CD8-positive, alpha-beta memory T cell (primary cell): ENCODE measurements around the gene CYP26C1. TPM values are rescaled to one million over a fixed set of nuclear protein-coding genes. Genes with fewer than 3 reads are reported as not detected.

Experiments used
- CTCF ChIA-PET: fragments of 350-600 bp; sonication (Branson Sonifier 250); formaldehyde crosslinking; loops from one replicate; lab custom pipeline; 2021; ENCODE audit warnings: antibody characterized with exemption; lab: Charles Lee
- POLR2A ChIA-PET: fragments of 350-600 bp; sonication (Branson Sonifier 250); formaldehyde crosslinking; loops from one replicate; lab custom pipeline; 2021; ENCODE audit warnings: antibody characterized with exemption; lab: Charles Lee
- DNase-seq, 5 donors: peaks; one replicate each; pipeline versions ENCODE4 v3.0.0 to v3.0.0-alpha.2; 2020 to 2022; ENCODE audit warnings: mixed read lengths in 1 of 5
- H3K27ac ChIP-seq: one replicate; pipeline ENCODE4 v1.7.0; 2013; ENCODE audit warnings: low read depth, mild to moderate bottlenecking, low read length, moderate library complexity
- H3K27me3 ChIP-seq: 2 replicates; pipeline ENCODE4 v1.7.0; 2013; ENCODE audit warnings: low read length, mild to moderate bottlenecking; ENCODE audit not compliant: insufficient read depth, poor library complexity, severe bottlenecking
- H3K36me3 ChIP-seq: 2 replicates; pipeline ENCODE4 v1.7.0; 2013; ENCODE audit warnings: mild to moderate bottlenecking, low read length, moderate library complexity; ENCODE audit not compliant: insufficient read depth
- H3K4me1 ChIP-seq: 2 replicates; pipeline ENCODE4 v1.7.0; 2013; ENCODE audit warnings: mild to moderate bottlenecking, low read length, moderate library complexity; ENCODE audit not compliant: insufficient read depth
- H3K4me3 ChIP-seq: 2 replicates; pipeline ENCODE4 v1.7.0; 2013; ENCODE audit warnings: mild to moderate bottlenecking, low read length
- H3K9me3 ChIP-seq: 2 replicates; pipeline ENCODE4 v1.7.0; 2013; ENCODE audit warnings: mild to moderate bottlenecking, low read length
- H3K27ac Mint-ChIP-seq, 8 donors: one replicate each; pipeline ENCODE4 v1.8.0; 2020 to 2021; ENCODE audit warnings: mixed read lengths in 8 of 8, mild to moderate bottlenecking in 6 of 8, inconsistent platforms in 3 of 8, moderate library complexity in 3 of 8
- H3K27me3 Mint-ChIP-seq, 2 donors: one replicate each; pipeline ENCODE4 v1.8.0; 2020 to 2021; ENCODE audit warnings: mixed read lengths in 2 of 2, mild to moderate bottlenecking in 1 of 2, moderate library complexity in 1 of 2
- H3K36me3 Mint-ChIP-seq, 3 donors: one replicate each; pipeline ENCODE4 v1.8.0; 2020 to 2021; ENCODE audit warnings: mixed read lengths in 3 of 3, inconsistent platforms in 1 of 3, mild to moderate bottlenecking in 1 of 3
- H3K4me1 Mint-ChIP-seq, 3 donors: one replicate each; pipeline ENCODE4 v1.8.0; 2020 to 2021; ENCODE audit warnings: mixed read lengths in 3 of 3, inconsistent platforms in 1 of 3, mild to moderate bottlenecking in 1 of 3
- H3K4me3 Mint-ChIP-seq, 7 donors: one replicate each; pipeline ENCODE4 v1.8.0; 2020 to 2021; ENCODE audit warnings: mixed read lengths in 7 of 7, mild to moderate bottlenecking in 6 of 7, moderate library complexity in 4 of 7, inconsistent platforms in 2 of 7
- H3K9me3 Mint-ChIP-seq, 5 donors: one replicate each; pipeline ENCODE4 v1.8.0; 2020 to 2022; ENCODE audit warnings: mixed read lengths in 5 of 5, mild to moderate bottlenecking in 3 of 5, moderate library complexity in 2 of 5, inconsistent platforms in 1 of 5
- polyA plus RNA-seq: library from polyadenylated mRNA; unstranded; fragments of 300-500 nt; fragmentation: Illumina TruSeq; gene quantifications from one replicate; pipeline ENCODE4 v1.2.3, GENCODE V29; 2021
- total RNA-seq, 2 experiments: library from RNA; stranded (reverse); gene quantifications; one replicate each; pipeline ENCODE4 v1.2.3, GENCODE V29; 2021

CYP26C1 gene
- total and polyA plus RNA-seq, 3 experiments from 2014 or later, result not detected

DNA sequence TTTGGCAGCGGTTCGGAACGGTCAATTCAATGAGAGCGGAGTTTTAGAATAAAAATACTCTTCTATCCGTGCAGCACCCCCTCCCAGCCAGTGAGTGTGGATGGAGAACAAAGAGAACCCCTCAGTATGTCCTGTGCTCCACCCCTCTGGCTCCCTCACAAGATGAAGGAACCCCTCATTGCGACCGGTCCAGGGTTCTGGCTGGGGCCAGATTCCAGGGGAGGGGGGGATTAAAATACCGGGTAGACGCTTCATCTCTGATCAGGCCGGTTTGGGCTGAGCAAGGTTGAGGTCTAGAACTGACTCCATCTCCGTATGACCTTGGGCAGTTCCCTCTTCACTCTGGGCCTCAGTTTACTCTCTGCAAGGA is 5.9 kb downstream of the CYP26C1 start:
- Histone ChIP-seq H3K4me3 (no peak overlapping the region), H3K27me3 (peaks cover 7% of the 10 kb centered on the region), H3K9me3 (no peaks in the 10 kb centered on the region), H3K4me1 (peaks cover 8% of the 10 kb centered on the region), H3K36me3 (no peaks in the 10 kb centered on the region), H3K27ac (no peak overlapping the region)
- POLR2A ChIA-PET, result no interaction called here
- peaks cover 20 to 55% (median 47%) of the 10 kb centered on the region in 3 donors for H3K4me1 Mint-ChIP-seq
- H3K9me3 Mint-ChIP-seq, result no peaks in the 10 kb centered on the region
- H3K36me3 Mint-ChIP-seq, result no peaks in the 10 kb centered on the region
- CTCF ChIA-PET, result no interaction called here
- peak overlapping the region in 1 of 7 donors; percentile 30 for H3K4me3 Mint-ChIP-seq
- no peak for DNase-seq
- H3K27me3 Mint-ChIP-seq, result peaks cover 40 to 61% of the 10 kb centered on the region in 2 donors
- peak overlapping the region in 1 of 8 donors; percentile 34 for H3K27ac Mint-ChIP-seq

DNA sequence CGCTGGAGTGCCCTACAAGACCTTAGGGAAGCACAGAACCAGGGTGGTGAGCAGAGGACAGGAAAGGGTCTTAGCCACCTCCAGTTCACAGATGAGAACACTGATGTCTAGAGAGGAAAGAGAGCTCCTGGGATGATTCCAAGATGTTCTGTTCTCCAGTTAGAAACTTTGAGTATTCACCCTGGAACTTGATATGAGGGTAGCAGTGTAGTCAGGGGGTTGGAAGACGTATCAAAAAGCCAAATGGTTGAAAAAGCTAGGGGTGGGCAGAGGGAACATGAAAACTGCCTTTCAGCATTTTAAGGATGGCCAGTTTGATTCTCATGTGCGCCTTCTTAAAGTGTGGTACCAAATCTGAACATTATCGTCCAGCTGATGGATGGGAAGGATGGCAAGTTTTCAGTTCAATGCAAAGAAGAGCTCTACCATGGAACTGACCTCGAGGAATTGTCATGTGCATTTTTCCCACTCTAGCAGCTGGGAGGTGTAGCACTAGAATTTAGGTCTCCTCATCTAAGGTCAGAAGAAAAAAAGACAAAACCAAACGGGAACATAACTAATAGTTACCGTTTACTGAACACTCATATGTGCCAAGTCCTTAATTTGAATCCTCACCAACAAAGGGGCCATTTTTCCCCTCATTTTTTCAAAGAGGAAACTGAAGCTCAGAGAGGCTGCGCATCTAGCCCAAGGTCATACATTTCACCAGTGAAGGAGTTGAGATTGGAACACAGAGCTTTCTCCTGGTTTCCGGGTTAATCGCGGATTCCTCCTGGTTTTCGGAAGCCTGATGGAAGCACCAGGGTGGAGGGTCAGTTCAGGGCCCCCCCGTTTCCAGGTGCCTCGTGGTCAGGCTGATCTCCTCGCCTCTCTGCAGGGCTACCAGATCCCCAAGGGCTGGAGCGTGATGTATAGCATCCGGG is 7.1 kb downstream of the CYP26C1 start:
- Histone ChIP-seq H3K36me3 (no peaks in the 10 kb centered on the region), H3K9me3 (no peaks in the 10 kb centered on the region), H3K27me3 (peaks cover 7% of the 10 kb centered on the region), H3K4me1 (peaks cover 4% of the 10 kb centered on the region), H3K27ac (no peak overlapping the region), H3K4me3 (no peak overlapping the region)
- H3K9me3 Mint-ChIP-seq, result no peaks in the 10 kb centered on the region
- peaks cover 22 to 57% (median 46%) of the 10 kb centered on the region in 3 donors for H3K4me1 Mint-ChIP-seq
- no peak overlapping the region for H3K4me3 Mint-ChIP-seq
- no peaks in the 10 kb centered on the region for H3K36me3 Mint-ChIP-seq
- H3K27me3 Mint-ChIP-seq, result peaks cover 51 to 66% of the 10 kb centered on the region in 2 donors
- DNase-seq, result no peak
- H3K27ac Mint-ChIP-seq, result peak overlapping the region in 1 of 8 donors; percentile 27
- ChIA-PET POLR2A (no interaction called here), CTCF (interaction anchor here (1.4 kb wide), 1 partner anchor 9 kb away, joined by 3 read pairs; no protein-coding TSS in a partner anchor)

DNA sequence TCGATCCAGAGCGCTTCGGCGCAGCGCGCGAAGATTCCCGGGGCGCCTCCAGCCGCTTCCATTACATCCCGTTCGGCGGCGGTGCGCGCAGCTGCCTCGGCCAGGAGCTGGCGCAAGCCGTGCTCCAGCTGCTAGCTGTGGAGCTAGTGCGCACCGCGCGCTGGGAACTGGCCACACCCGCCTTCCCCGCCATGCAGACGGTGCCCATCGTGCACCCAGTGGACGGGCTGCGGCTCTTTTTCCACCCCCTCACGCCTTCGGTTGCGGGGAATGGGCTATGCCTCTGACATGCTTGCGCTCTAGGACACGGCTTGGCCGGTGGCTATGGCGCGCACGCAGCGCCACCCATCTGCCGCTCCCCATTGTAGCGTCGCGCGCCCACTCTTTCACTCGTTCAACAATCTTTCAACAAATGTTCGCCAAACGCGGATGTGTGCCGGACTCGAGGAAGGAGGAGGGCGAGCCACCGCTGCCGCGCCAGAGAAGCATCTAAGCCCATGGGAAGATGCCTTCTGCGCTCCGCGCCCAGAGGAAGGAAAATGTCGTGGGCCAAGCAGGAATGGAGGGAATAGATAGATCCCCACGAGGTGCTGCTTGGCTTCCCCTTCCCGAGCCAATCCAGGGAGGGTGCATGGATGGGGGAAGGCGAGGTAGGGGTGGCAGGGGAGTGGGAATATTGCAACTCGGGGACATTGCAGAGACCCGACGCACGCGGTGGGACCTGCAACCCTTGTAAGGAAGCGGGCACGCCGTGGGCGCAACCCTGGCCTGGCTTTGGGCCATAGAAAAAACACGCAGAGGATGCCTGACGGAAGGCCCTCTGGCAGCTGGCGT is 8.0 kb downstream of the CYP26C1 start:
- Mint-ChIP-seq H3K27ac (no peak overlapping the region), H3K9me3 (no peaks in the 10 kb centered on the region), H3K27me3 (peaks cover 56 to 73% of the 10 kb centered on the region in 2 donors), H3K4me3 (no peak overlapping the region), H3K4me1 (peaks cover 20 to 60% (median 43%) of the 10 kb centered on the region in 3 donors), H3K36me3 (no peaks in the 10 kb centered on the region)
- Histone ChIP-seq H3K4me3 (no peak overlapping the region), H3K9me3 (no peaks in the 10 kb centered on the region), H3K27ac (no peak overlapping the region), H3K27me3 (peaks cover 13% of the 10 kb centered on the region), H3K4me1 (peaks cover 4% of the 10 kb centered on the region), H3K36me3 (no peaks in the 10 kb centered on the region)
- POLR2A ChIA-PET, result no interaction called here
- no peak for DNase-seq
- CTCF ChIA-PET, result interaction anchor here (1.4 kb wide), 1 partner anchor 8 kb away, joined by 3 read pairs; no protein-coding TSS in a partner anchor

DNA sequence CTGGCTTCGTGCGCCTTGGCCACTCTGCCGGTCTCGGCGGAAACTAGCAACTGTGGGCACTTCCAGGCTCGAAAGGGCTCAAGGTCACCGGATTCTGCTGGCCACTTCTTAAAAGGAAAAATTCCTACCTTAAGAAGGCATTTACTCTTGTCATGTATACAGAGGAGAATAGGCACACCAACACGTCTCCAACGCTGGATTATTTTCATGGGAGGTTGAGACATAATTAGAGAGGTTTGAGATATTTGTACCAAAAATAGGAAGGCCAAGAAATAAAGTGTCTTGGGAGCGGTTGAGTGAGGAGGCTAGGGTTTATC is 8.6 kb downstream of the CYP26C1 start:
- Mint-ChIP-seq H3K4me3 (no peak overlapping the region), H3K27me3 (peaks cover 57 to 73% of the 10 kb centered on the region in 2 donors), H3K9me3 (peaks cover 0 to under 1% (median 0%) of the 10 kb centered on the region in 5 donors), H3K4me1 (peaks cover 19 to 63% (median 40%) of the 10 kb centered on the region in 3 donors), H3K36me3 (no peaks in the 10 kb centered on the region), H3K27ac (no peak overlapping the region)
- H3K9me3 ChIP-seq, result no peaks in the 10 kb centered on the region
- H3K4me1 ChIP-seq, result peaks cover 4% of the 10 kb centered on the region
- no peak for DNase-seq
- H3K36me3 ChIP-seq, result no peaks in the 10 kb centered on the region
- H3K4me3 ChIP-seq, result no peak overlapping the region
- CTCF ChIA-PET, result no interaction called here
- H3K27me3 ChIP-seq, result peaks cover 14% of the 10 kb centered on the region
- no peak overlapping the region for H3K27ac ChIP-seq
- POLR2A ChIA-PET, result no interaction called here

DNA sequence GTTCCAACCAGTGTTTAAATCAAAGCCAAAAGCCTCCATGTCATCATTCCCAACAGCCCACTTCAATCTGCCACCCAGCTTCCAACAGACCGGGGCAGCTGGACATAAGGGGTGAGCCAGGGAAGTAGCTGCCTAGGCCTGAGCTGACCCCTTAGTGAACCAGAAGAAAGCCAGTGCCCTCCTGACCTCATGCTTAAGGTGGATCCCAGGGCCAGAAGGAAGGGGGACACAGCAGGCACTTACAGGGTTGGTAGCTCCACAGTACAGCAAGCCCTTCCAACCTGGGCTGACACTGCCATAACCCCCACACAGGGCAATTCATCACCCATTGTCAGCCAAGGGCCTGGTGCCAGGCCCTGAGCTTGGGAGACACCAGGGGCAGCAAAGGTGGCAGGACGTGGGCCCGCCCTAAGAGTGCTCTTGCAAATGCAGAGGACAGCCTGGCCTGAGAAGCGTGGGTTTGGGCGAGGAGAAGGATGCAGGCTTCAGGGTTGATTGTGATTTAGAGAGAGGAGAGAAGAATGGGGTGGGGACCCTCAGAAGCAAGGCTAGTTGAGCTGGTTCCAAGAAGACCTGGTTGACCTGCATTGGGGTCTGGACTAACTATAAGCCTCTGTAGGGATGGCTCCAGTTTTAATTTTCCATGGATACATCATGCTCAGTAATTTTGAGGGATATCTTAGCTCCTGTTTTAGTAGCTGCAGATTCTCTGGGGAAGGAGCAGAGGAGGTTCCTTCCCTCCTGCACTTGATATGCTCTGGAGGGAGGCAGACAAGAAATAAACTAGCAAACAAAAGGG is 10.0 kb downstream of the CYP26C1 start:
- peaks cover 21% of the 10 kb centered on the region for H3K27me3 ChIP-seq
- H3K4me1 ChIP-seq, result peaks cover 4% of the 10 kb centered on the region
- DNase-seq, result no peak
- Mint-ChIP-seq H3K9me3 (peaks cover 0 to 2% (median 0%) of the 10 kb centered on the region in 5 donors), H3K27ac (no peak overlapping the region), H3K27me3 (peaks cover 62 to 74% of the 10 kb centered on the region in 2 donors), H3K4me3 (peak overlapping the region in 2 of 7 donors; percentile 39 to 70), H3K36me3 (no peaks in the 10 kb centered on the region), H3K4me1 (peaks cover 27 to 66% (median 40%) of the 10 kb centered on the region in 3 donors)
- no peak overlapping the region for H3K4me3 ChIP-seq
- H3K9me3 ChIP-seq, result no peaks in the 10 kb centered on the region
- CTCF ChIA-PET, result interaction anchor here (1.1 to 1.6 kb wide), 2 partner anchors 10 to 106 kb away, joined by 3 to 5 read pairs; no protein-coding TSS in a partner anchor
- no peaks in the 10 kb centered on the region for H3K36me3 ChIP-seq
- peak overlapping the region; percentile 54 for H3K27ac ChIP-seq
- POLR2A ChIA-PET, result interaction anchor here (0.6 kb wide), 1 partner anchor 41 kb away, joined by 3 read pairs; no protein-coding TSS in a partner anchor

DNA sequence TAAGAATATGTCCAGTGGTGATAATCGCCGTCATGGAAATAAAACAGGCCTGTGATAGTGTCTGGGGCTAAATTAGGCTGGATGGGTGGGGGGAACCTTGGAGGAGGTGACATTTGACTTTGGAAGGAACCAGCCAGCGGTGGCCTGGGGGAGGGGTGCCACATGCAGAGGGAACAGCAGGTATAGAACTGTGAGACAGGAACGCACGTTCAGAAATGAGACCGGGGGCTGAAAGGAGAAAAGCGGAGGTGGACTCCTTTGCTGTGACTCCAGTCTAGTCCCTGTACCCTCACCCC is 10.5 kb downstream of the CYP26C1 start:
- Mint-ChIP-seq H3K36me3 (no peaks in the 10 kb centered on the region), H3K27me3 (peaks cover 65 to 78% of the 10 kb centered on the region in 2 donors), H3K4me3 (peak overlapping the region in 3 of 7 donors; percentile 8 to 39 (median 29)), H3K27ac (no peak overlapping the region), H3K9me3 (peaks cover 0 to 2% (median 0%) of the 10 kb centered on the region in 5 donors), H3K4me1 (peaks cover 29 to 68% (median 40%) of the 10 kb centered on the region in 3 donors)
- CTCF ChIA-PET, result interaction anchor here (1.1 to 1.6 kb wide), 2 partner anchors 9 to 106 kb away, joined by 3 to 5 read pairs; no protein-coding TSS in a partner anchor
- Histone ChIP-seq H3K27ac (peak overlapping the region; percentile 54), H3K4me1 (peaks cover 4% of the 10 kb centered on the region), H3K36me3 (no peaks in the 10 kb centered on the region), H3K27me3 (peaks cover 21% of the 10 kb centered on the region), H3K9me3 (no peaks in the 10 kb centered on the region), H3K4me3 (no peak overlapping the region)
- DNase-seq, result no peak
- POLR2A ChIA-PET, result no interaction called here

DNA sequence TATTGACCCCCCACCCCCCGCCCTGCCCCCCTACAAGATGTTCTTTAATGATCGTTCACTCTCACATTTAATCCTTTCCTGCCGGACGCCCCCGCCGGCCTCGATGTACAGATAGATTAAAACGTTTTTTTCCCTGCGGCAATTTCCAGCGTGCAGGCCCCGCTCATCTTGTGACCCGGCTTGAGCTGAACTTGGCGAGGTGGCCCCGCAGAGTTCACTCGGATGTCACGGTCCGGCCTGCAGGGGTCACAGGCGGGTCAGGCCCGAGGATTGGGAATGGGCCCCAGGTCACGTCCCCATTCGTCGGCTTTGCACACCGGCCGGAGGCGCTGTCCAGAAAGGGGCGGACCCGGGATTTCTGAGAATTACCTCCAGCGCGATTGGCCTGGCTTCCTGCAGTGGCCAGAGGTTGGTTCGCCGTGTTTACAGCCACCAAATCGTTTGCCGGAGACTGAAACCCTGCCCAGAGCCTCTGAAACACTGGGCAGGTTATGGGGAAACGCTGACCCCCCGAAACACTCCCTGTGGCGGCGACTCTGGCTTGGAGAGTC is 11.2 kb downstream of the CYP26C1 start:
- Mint-ChIP-seq H3K27me3 (peaks cover 62 to 81% of the 10 kb centered on the region in 2 donors), H3K9me3 (peaks cover 0 to 2% (median 0%) of the 10 kb centered on the region in 5 donors), H3K36me3 (no peaks in the 10 kb centered on the region), H3K27ac (no peak overlapping the region), H3K4me1 (peaks cover 28 to 67% (median 36%) of the 10 kb centered on the region in 3 donors), H3K4me3 (peak overlapping the region in 6 of 7 donors; percentile 54 to 69 (median 63))
- no peaks in the 10 kb centered on the region for H3K36me3 ChIP-seq
- peak overlapping the region; percentile 79 for H3K27ac ChIP-seq
- POLR2A ChIA-PET, result no interaction called here
- CTCF ChIA-PET, result interaction anchor here (1.6 kb wide), 1 partner anchor 8 kb away, joined by 5 read pairs; no protein-coding TSS in a partner anchor
- DNase-seq, result no peak
- peaks cover 4% of the 10 kb centered on the region for H3K4me1 ChIP-seq
- H3K27me3 ChIP-seq, result peaks cover 21% of the 10 kb centered on the region
- H3K4me3 ChIP-seq, result no peak overlapping the region
- H3K9me3 ChIP-seq, result no peaks in the 10 kb centered on the region
